Measurements from ENCODE around the gene SLC7A8.

Gene SLC7A8

DNA sequence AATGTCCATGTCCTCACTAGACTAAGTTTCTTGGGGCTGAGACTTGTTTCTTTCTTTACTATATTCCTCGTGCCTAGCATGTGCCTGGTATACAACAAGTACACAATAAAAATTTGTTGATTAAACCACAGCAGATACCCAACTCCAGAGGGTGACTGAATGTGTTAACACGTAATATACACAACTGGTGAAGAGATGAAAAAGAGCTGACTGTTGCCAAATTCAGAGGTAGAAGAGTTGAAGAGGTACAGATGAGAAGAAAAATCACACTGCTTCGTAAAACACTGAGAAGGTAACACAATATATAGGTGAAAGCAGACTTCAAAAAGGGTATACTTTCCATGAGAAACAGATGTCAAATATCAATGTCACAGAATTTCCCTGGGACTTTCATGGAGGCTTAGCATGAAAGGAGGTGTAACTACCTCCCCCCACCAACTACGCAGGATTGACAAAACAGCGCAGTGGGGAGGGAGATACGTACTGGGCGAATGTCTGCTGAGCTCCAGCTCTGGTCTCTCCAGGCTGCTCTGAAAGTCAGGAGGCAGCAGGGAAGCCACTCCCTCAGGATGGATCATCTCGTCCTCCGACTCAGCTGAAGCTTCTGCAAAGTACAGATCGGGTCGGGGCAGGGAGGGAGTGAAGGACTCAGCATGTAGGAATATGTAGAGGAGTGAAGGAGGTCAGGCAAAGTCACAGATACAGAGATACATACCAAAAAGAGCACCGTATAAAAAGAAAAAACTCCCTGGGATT lies 93.8 kb downstream of the SLC7A8 start:
- Histone ChIP-seq H4K8ac (ENCODE audit: low read length) (no peak overlapping the region), H3K4me3 (ENCODE audit: insufficient read depth in 1 of 2, low read depth in 1 of 2, low read length in 2 of 2) (no peak overlapping the region), H3K4ac (ENCODE audit: low read depth in 1 of 2, low read length in 2 of 2) (no peak overlapping the region), H2AFZ (ENCODE audit: low read depth, low read length) (no peak overlapping the region), H3K9ac (ENCODE audit: low read length) (peak overlapping the region; percentile 62), H3K14ac (ENCODE audit: low read length in 2 of 2) (no peak overlapping the region), H2BK15ac (ENCODE audit: low read depth, poor library complexity, severe bottlenecking) (no peak overlapping the region), H2BK12ac (ENCODE audit: low read length in 2 of 2) (no peak overlapping the region), H3K4me1 (ENCODE audit: control insufficient read depth, insufficient read depth, low read depth, low read length) (no peaks in the 10 kb centered on the region), H2AK5ac (ENCODE audit: low read length, severe bottlenecking) (no peak overlapping the region), H2BK5ac (ENCODE audit: low read depth, low read length, poor library complexity, severe bottlenecking) (no peak overlapping the region), H3K27me3 (ENCODE audit: control insufficient read depth in 1 of 2, insufficient read depth in 1 of 2, low read length in 2 of 2) (no peaks in the 10 kb centered on the region), H3K36me3 (ENCODE audit: control insufficient read depth in 1 of 2, insufficient read depth in 2 of 2, low read depth in 1 of 2, low read length in 2 of 2) (peaks cover 20 to 79% of the 10 kb centered on the region in 2 experiments), H2BK120ac (ENCODE audit: low read depth, low read length) (no peak overlapping the region), H3K4me2 (ENCODE audit: low read length, poor library complexity, severe bottlenecking) (no peak overlapping the region), H3K23ac (ENCODE audit: low read length in 2 of 2) (no peak overlapping the region), H4K91ac (ENCODE audit: low read length) (no peak overlapping the region), H3K79me1 (replicated peaks; ENCODE audit: low read length, poor library complexity, severe bottlenecking) (peaks cover 3% of the 10 kb centered on the region), H3K9me3 (ENCODE audit: control insufficient read depth, low read length) (no peaks in the 10 kb centered on the region), H3K27ac (ENCODE audit: low read length, poor library complexity, severe bottlenecking) (no peak overlapping the region), H3K18ac (ENCODE audit: low read depth in 1 of 2, low read length in 2 of 2) (no peak overlapping the region)
- 87% methylated on average over 12 of the region's 12 CpGs for WGBS
- DNase-seq, result no peak

DNA sequence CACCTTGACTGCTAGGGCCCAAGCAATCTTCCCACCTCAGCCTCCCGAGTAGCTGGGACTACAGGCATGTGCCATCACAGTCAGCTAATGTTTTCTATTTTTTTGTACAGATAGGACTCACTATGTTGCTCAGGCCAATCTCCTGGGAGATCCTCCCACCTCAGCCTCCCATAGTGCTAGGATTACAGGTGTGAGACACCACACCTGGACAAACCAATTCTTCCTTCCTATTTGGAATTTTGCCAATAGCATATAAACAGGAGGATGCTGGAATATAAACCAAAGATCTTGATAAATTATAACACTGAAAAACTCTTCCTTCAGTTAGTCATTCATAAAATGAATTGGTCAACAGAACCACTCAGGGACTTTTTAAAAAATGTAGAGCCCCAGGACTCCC lies 96.9 kb downstream of the SLC7A8 start:
- Histone ChIP-seq H3K18ac (ENCODE audit: low read depth in 1 of 2, low read length in 2 of 2) (no peak overlapping the region), H3K9me3 (ENCODE audit: control insufficient read depth, low read length) (no peaks in the 10 kb centered on the region), H3K14ac (ENCODE audit: low read length in 2 of 2) (no peak overlapping the region), H3K27ac (ENCODE audit: low read length, poor library complexity, severe bottlenecking) (no peak overlapping the region), H3K9ac (ENCODE audit: low read length) (peak overlapping the region; percentile 50), H3K4me1 (ENCODE audit: control insufficient read depth, insufficient read depth, low read depth, low read length) (peaks cover 2% of the 10 kb centered on the region), H4K8ac (ENCODE audit: low read length) (no peak overlapping the region), H3K79me1 (replicated peaks; ENCODE audit: low read length, poor library complexity, severe bottlenecking) (peaks cover 6% of the 10 kb centered on the region), H2BK12ac (ENCODE audit: low read length in 2 of 2) (no peak overlapping the region), H2AK5ac (ENCODE audit: low read length, severe bottlenecking) (no peak overlapping the region), H3K23ac (ENCODE audit: low read length in 2 of 2) (no peak overlapping the region), H2BK15ac (ENCODE audit: low read depth, poor library complexity, severe bottlenecking) (no peak overlapping the region), H3K27me3 (ENCODE audit: control insufficient read depth in 1 of 2, insufficient read depth in 1 of 2, low read length in 2 of 2) (no peaks in the 10 kb centered on the region), H3K4me3 (ENCODE audit: insufficient read depth in 1 of 2, low read depth in 1 of 2, low read length in 2 of 2) (no peak overlapping the region), H4K91ac (ENCODE audit: low read length) (no peak overlapping the region), H3K4me2 (ENCODE audit: low read length, poor library complexity, severe bottlenecking) (no peak overlapping the region), H3K36me3 (ENCODE audit: control insufficient read depth in 1 of 2, insufficient read depth in 2 of 2, low read depth in 1 of 2, low read length in 2 of 2) (peaks cover 31 to 91% of the 10 kb centered on the region in 2 experiments), H2AFZ (ENCODE audit: low read depth, low read length) (no peak overlapping the region), H2BK5ac (ENCODE audit: low read depth, low read length, poor library complexity, severe bottlenecking) (no peak overlapping the region), H3K4ac (ENCODE audit: low read depth in 1 of 2, low read length in 2 of 2) (no peak overlapping the region), H2BK120ac (ENCODE audit: low read depth, low read length) (no peak overlapping the region)
- WGBS, result 100% methylated on average over 1 of the region's 1 CpG
- DNase-seq, result no peak

DNA sequence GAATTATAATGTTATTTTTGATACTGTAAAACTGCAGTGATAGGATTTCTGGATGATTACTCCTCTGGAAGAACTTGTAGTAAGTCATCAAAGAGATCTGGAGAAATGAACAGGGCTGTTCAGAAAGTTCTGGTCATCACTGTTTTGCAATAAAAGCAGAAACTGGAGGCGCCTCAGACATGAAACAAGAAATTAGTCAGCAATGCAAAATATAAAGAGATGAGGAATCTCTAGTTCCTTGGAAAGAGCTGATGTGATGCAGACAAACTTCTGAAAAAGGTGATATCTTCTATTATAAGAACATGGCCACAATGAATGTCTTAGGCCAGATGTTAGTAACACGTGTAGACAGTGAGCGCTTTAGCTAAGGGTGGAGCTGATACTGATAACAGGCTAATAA lies 98.0 kb downstream of the SLC7A8 start:
- no peak overlapping the region for H2AK5ac ChIP-seq (ENCODE audit: low read length, severe bottlenecking)
- no peaks in the 10 kb centered on the region for H3K9me3 ChIP-seq (ENCODE audit: control insufficient read depth, low read length)
- no peak overlapping the region for H2BK15ac ChIP-seq (ENCODE audit: low read depth, poor library complexity, severe bottlenecking)
- no peak for DNase-seq
- H3K27me3 ChIP-seq (ENCODE audit: control insufficient read depth in 1 of 2, insufficient read depth in 1 of 2, low read length in 2 of 2), result no peaks in the 10 kb centered on the region
- H3K4ac ChIP-seq (ENCODE audit: low read depth in 1 of 2, low read length in 2 of 2), result no peak overlapping the region
- peaks cover 29 to 94% of the 10 kb centered on the region in 2 experiments for H3K36me3 ChIP-seq (ENCODE audit: control insufficient read depth in 1 of 2, insufficient read depth in 2 of 2, low read depth in 1 of 2, low read length in 2 of 2)
- H2BK120ac ChIP-seq (ENCODE audit: low read depth, low read length), result no peak overlapping the region
- no peak overlapping the region for H4K91ac ChIP-seq (ENCODE audit: low read length)
- peak overlapping the region; percentile 55 for H3K9ac ChIP-seq (ENCODE audit: low read length)
- H3K27ac ChIP-seq (ENCODE audit: low read length, poor library complexity, severe bottlenecking), result no peak overlapping the region
- no peak overlapping the region for H3K23ac ChIP-seq (ENCODE audit: low read length in 2 of 2)
- no peak overlapping the region for H2AFZ ChIP-seq (ENCODE audit: low read depth, low read length)
- no peak overlapping the region for H3K18ac ChIP-seq (ENCODE audit: low read depth in 1 of 2, low read length in 2 of 2)
- H3K4me2 ChIP-seq (ENCODE audit: low read length, poor library complexity, severe bottlenecking), result no peak overlapping the region
- H2BK12ac ChIP-seq (ENCODE audit: low read length in 2 of 2), result no peak overlapping the region
- H2BK5ac ChIP-seq (ENCODE audit: low read depth, low read length, poor library complexity, severe bottlenecking), result no peak overlapping the region
- peaks cover 2% of the 10 kb centered on the region for H3K4me1 ChIP-seq (ENCODE audit: control insufficient read depth, insufficient read depth, low read depth, low read length)
- H3K14ac ChIP-seq (ENCODE audit: low read length in 2 of 2), result no peak overlapping the region
- no peak overlapping the region for H3K4me3 ChIP-seq (ENCODE audit: insufficient read depth in 1 of 2, low read depth in 1 of 2, low read length in 2 of 2)
- no peak overlapping the region for H4K8ac ChIP-seq (ENCODE audit: low read length)
- H3K79me1 ChIP-seq (replicated peaks; ENCODE audit: low read length, poor library complexity, severe bottlenecking), result peaks cover 6% of the 10 kb centered on the region
- WGBS, result 96% methylated on average over 3 of the region's 3 CpGs

DNA sequence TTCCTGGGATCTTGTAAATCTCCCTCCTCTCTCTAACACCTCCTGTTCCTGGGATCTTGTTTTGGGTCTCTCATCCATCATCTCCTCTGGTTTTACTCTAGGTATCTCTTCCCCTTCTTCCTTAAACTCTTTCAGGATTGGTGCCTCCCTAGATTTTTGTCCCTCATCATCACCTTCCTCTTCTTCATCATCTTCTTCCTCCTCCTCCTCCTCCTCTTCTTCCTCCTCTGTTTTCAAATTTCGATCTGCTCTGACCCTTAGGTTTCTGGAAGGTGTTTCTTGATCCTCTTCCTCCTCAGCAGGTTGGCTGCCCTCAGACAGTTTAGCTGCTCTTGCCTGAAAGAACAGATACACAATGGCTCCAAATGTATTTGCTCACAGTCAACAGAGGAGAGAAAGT lies 103.0 kb downstream of the SLC7A8 start:
- Histone ChIP-seq H2BK15ac (ENCODE audit: low read depth, poor library complexity, severe bottlenecking) (no peak overlapping the region), H3K9me3 (ENCODE audit: control insufficient read depth, low read length) (no peaks in the 10 kb centered on the region), H2AFZ (ENCODE audit: low read depth, low read length) (no peak overlapping the region), H2AK5ac (ENCODE audit: low read length, severe bottlenecking) (no peak overlapping the region), H3K4me3 (ENCODE audit: insufficient read depth in 1 of 2, low read depth in 1 of 2, low read length in 2 of 2) (no peak overlapping the region), H3K4me2 (ENCODE audit: low read length, poor library complexity, severe bottlenecking) (no peak overlapping the region), H3K14ac (ENCODE audit: low read length in 2 of 2) (no peak overlapping the region), H3K9ac (ENCODE audit: low read length) (peak overlapping the region; percentile 87), H3K36me3 (ENCODE audit: control insufficient read depth in 1 of 2, insufficient read depth in 2 of 2, low read depth in 1 of 2, low read length in 2 of 2) (peaks cover 38 to 90% of the 10 kb centered on the region in 2 experiments), H3K27ac (ENCODE audit: low read length, poor library complexity, severe bottlenecking) (no peak overlapping the region), H2BK120ac (ENCODE audit: low read depth, low read length) (no peak overlapping the region), H3K4me1 (ENCODE audit: control insufficient read depth, insufficient read depth, low read depth, low read length) (peaks cover 9% of the 10 kb centered on the region), H4K91ac (ENCODE audit: low read length) (no peak overlapping the region), H3K27me3 (ENCODE audit: control insufficient read depth in 1 of 2, insufficient read depth in 1 of 2, low read length in 2 of 2) (no peaks in the 10 kb centered on the region), H3K23ac (ENCODE audit: low read length in 2 of 2) (no peak overlapping the region), H2BK5ac (ENCODE audit: low read depth, low read length, poor library complexity, severe bottlenecking) (no peak overlapping the region), H3K4ac (ENCODE audit: low read depth in 1 of 2, low read length in 2 of 2) (no peak overlapping the region), H3K79me1 (replicated peaks; ENCODE audit: low read length, poor library complexity, severe bottlenecking) (peaks cover 11% of the 10 kb centered on the region), H2BK12ac (ENCODE audit: low read length in 2 of 2) (no peak overlapping the region), H4K8ac (ENCODE audit: low read length) (no peak overlapping the region), H3K18ac (ENCODE audit: low read depth in 1 of 2, low read length in 2 of 2) (no peak overlapping the region)
- DNase-seq, result no peak
- 100% methylated on average over 1 of the region's 1 CpG for WGBS

Measured in mesenchymal stem cell (in vitro differentiated cells and primary cell).